ENCODE data around the gene PLCH1. TPM values are rescaled to one million over a fixed set of nuclear protein-coding genes. Genes with fewer than 3 reads are reported as not detected.

The PLCH1 gene
- total RNA-seq, 1 experiment from 2014 or later, result 2.0 TPM

GRCh38 chr3:155744010-155744625, 753 bp downstream of the PLCH1 start:
- peak; percentile 82 for DNase-seq (ENCODE audit: low read depth)

GRCh38 chr3:155743606-155744005, 1.3 kb downstream of the PLCH1 start:
- no peak for DNase-seq (ENCODE audit: low read depth)

GRCh38 chr3:155742349-155742965, 2.4 kb downstream of the PLCH1 start:
- no peak for DNase-seq (ENCODE audit: low read depth)

GRCh38 chr3:155741603-155742002, 3.3 kb downstream of the PLCH1 start:
- DNase-seq (ENCODE audit: low read depth), result no peak

- no peak for DNase-seq (ENCODE audit: low read depth)
These were observed 3.8 kb downstream of the PLCH1 start for GRCh38 chr3:155741101-155741500.

GRCh38 chr3:155739154-155739553, 5.7 kb downstream of the PLCH1 start:
- peak; percentile 36 for DNase-seq (ENCODE audit: low read depth)

GRCh38 chr3:155738580-155739076, 6.2 kb downstream of the PLCH1 start:
- DNase-seq (ENCODE audit: low read depth), result no peak

- DNase-seq (ENCODE audit: low read depth), result no peak
These were observed 6.9 kb downstream of the PLCH1 start for GRCh38 chr3:155737844-155738460.

GRCh38 chr3:155736381-155736780, 8.5 kb downstream of the PLCH1 start:
- DNase-seq (ENCODE audit: low read depth), result no peak

GRCh38 chr3:155730843-155731242, 14.0 kb downstream of the PLCH1 start:
- DNase-seq (ENCODE audit: low read depth), result no peak

GRCh38 chr3:155727836-155728235, 17.0 kb downstream of the PLCH1 start:
- DNase-seq (ENCODE audit: low read depth), result no peak

- DNase-seq (ENCODE audit: low read depth), result no peak
These were observed 30.6 kb downstream of the PLCH1 start for GRCh38 chr3:155714295-155714718.

GRCh38 chr3:155712008-155712407, 32.9 kb downstream of the PLCH1 start:
- no peak for DNase-seq (ENCODE audit: low read depth)

- DNase-seq (ENCODE audit: low read depth), result no peak
These were observed 39.9 kb downstream of the PLCH1 start for GRCh38 chr3:155704771-155705559.

GRCh38 chr3:155704061-155704460, 40.8 kb downstream of the PLCH1 start:
- DNase-seq (ENCODE audit: low read depth), result no peak

- DNase-seq (ENCODE audit: low read depth), result no peak
These were observed 41.9 kb downstream of the PLCH1 start for GRCh38 chr3:155702745-155703591.

GRCh38 chr3:155701882-155702465, 42.9 kb downstream of the PLCH1 start:
- peak; percentile 6 for DNase-seq (ENCODE audit: low read depth)

- DNase-seq (ENCODE audit: low read depth), result no peak
These were observed 47.3 kb downstream of the PLCH1 start for GRCh38 chr3:155697542-155697941.

GRCh38 chr3:155690921-155691320, 54.0 kb downstream of the PLCH1 start:
- DNase-seq (ENCODE audit: low read depth), result no peak

GRCh38 chr3:155688481-155688880, 56.4 kb downstream of the PLCH1 start:
- DNase-seq (ENCODE audit: low read depth), result no peak

- DNase-seq (ENCODE audit: low read depth), result no peak
These were observed 61.5 kb downstream of the PLCH1 start for GRCh38 chr3:155683344-155683720.
